K562 (cell line): Measurements from ENCODE around the gene NDUFB3. TPM values are rescaled to one million over a fixed set of nuclear protein-coding genes. Genes with fewer than 3 reads are reported as not detected.

Experiments
- BRD4 ChIP-seq: fragments of 200-600 bp; sonication (generic); IDR thresholded peaks from 2 replicates; pipeline ENCODE4 v1.6.1; 2017; ENCODE audit warnings: inconsistent platforms
- EGR1 ChIP-seq: fragments of 450-650 bp; conservative IDR thresholded peaks from 2 replicates; pipeline ENCODE4 v1.6.1; 2017; ENCODE audit warnings: mild to moderate bottlenecking
- FOXO4 ChIP-seq: fragments of 450-650 bp; formaldehyde crosslinking; IDR thresholded peaks from 2 replicates; pipeline ENCODE4 v1.4.0; 2020; ENCODE audit warnings: mild to moderate bottlenecking, moderate library complexity
- GATAD2A ChIP-seq: fragments of 450-650 bp; IDR thresholded peaks from 2 replicates; pipeline ENCODE4 v1.6.1; 2017
- HOXB6 ChIP-seq: fragments of 250-450 bp; sonication (Bioruptor Pico); IDR thresholded peaks from 2 replicates; pipeline ENCODE4 v1.5.1; 2022; ENCODE audit warnings: mild to moderate bottlenecking, borderline replicate concordance
- HSF4 ChIP-seq: fragments of 250-450 bp; sonication (Bioruptor Pico); IDR thresholded peaks from 2 replicates; pipeline ENCODE4 v2.1.2; 2022; ENCODE audit warnings: mild to moderate bottlenecking, moderate library complexity, borderline replicate concordance
- MCM7 ChIP-seq, 2 experiments: fragments of 450-650 bp; IDR thresholded peaks; 2 replicates each; pipeline ENCODE4 v1.6.1; 2016 to 2018
- NR2C1 ChIP-seq, 2 experiments: fragments of 450-650 bp; IDR thresholded peaks; 2 replicates each; pipeline ENCODE4 v1.6.1; 2017; ENCODE audit warnings: mild to moderate bottlenecking in 2 of 2, antibody characterized with exemption in 1 of 2, inconsistent platforms in 1 of 2, missing compliant biosample characterization in 1 of 2, missing genetic modification characterization in 1 of 2
- RAD51 ChIP-seq: fragments of 450-650 bp; IDR thresholded peaks from 2 replicates; pipeline ENCODE4 v1.7.1; 2016; ENCODE audit warnings: low read depth, mild to moderate bottlenecking, borderline replicate concordance
- SLC30A9 ChIP-seq: fragments of 250-450 bp; sonication (Bioruptor Pico); IDR thresholded peaks from 2 replicates; pipeline ENCODE4 v1.8.0; 2022; ENCODE audit warnings: mild to moderate bottlenecking, moderate library complexity
- SREBF1 ChIP-seq: fragments of 150-350 bp; IDR thresholded peaks from 2 replicates; pipeline ENCODE4 v1.6.1; 2014; ENCODE audit warnings: antibody characterized with exemption, low read depth, low read length, borderline replicate concordance
- VEZF1 ChIP-seq: fragments of 200-800 bp; sonication (Bioruptor generic); IDR thresholded peaks from 2 replicates; pipeline ENCODE4 v1.6.1; 2017; ENCODE audit warnings: missing genetic modification characterization, missing compliant biosample characterization
- ZBTB12 ChIP-seq: fragments of 250-450 bp; sonication (Bioruptor Pico); IDR thresholded peaks from 2 replicates; pipeline ENCODE4 v1.4.0; 2020
- ZNF318 ChIP-seq, 2 experiments: fragments of 450-650 bp; IDR thresholded peaks; 2 replicates each; pipeline ENCODE4 v1.6.1; 2016; ENCODE audit warnings: mild to moderate bottlenecking in 2 of 2, borderline replicate concordance in 1 of 2, low read depth in 1 of 2, moderate library complexity in 1 of 2
- ZNF347 ChIP-seq: fragments of 450-650 bp; formaldehyde crosslinking; IDR thresholded peaks from 2 replicates; pipeline ENCODE4 v1.4.0; 2020; ENCODE audit warnings: low read depth, mild to moderate bottlenecking, moderate library complexity
- polyA plus RNA-seq, 8 experiments: library from polyadenylated mRNA; depleted of rRNA in 4 of 8; stranded (reverse) in 5 of 8; unstranded in 3 of 8; fragments of >200 nt; fragmentation: Nextera tagmentation in 2 of 8; fragmentation: Illumina TruSeq in 1 of 8; extraction: Ambion mirVana in 2 of 8; extraction: Trizol in 1 of 8; gene quantifications; 2 replicates each; pipeline versions ENCODE4 v1.2.1 to v1.2.3, GENCODE V29; 2011 to 2014; ENCODE audit warnings: inconsistent platforms in 1 of 8, missing spikeins in 1 of 8
- total RNA-seq, 7 experiments: library from RNA; depleted of rRNA in 6 of 7; stranded (reverse); fragments of >200 nt in 6 of 7; fragmentation: Illumina TruSeq in 2 of 7; extraction: Trizol in 2 of 7; gene quantifications; 2 replicates each; pipeline versions ENCODE4 v1.2.1 to v1.2.3, GENCODE V29; 2011 to 2021; ENCODE audit warnings: low replicate concordance in 1 of 7

The NDUFB3 gene
- total and polyA plus RNA-seq, 9 of the 15 experiments (the other 6 are each of a cell fraction or from before 2014, with no cell fraction given) = 126 to 786 (median 156) TPM

- TF ChIP-seq VEZF1 (CRISPR knock-in tag) (peak; percentile 49), ZNF318 (IDR thresholded peaks at IDR 0.05; ENCODE audit: borderline replicate concordance in 1 of 2, low read depth in 1 of 2) (no peak), SLC30A9 (no peak), EGR1 (no peak; the same call in 1 of the 2 replicates), RAD51 (peak; percentile 14; the same call in 1 of the 2 replicates), GATAD2A (no peak), ZNF347 (CRISPR knock-in tag) (no peak), MCM7 (IDR thresholded peaks at IDR 0.05) (no peak), HSF4 (no peak), HOXB6 (no peak), NR2C1 (IDR thresholded peaks at IDR 0.05) (no peak), NR2C1 (tag; IDR thresholded peaks at IDR 0.05) (no peak; the same call in 1 of the 2 replicates), ZBTB12 (CRISPR knock-in tag) (no peak), BRD4 (no peak), FOXO4 (CRISPR knock-in tag) (no peak), SREBF1 (no peak)
These were observed 46.5 kb downstream of the NDUFB3 start (continued) for GRCh38 chr2:201118121-201118960.
